ENCODE measurements around the gene NLGN1.

NLGN1 gene

GRCh38 chr3:173923204-173923603 is 525.7 kb downstream of the NLGN1 start:
- DNase-seq: no peak

- no peak for DNase-seq
These were observed 532.7 kb downstream of the NLGN1 start for GRCh38 chr3:173930251-173930650.

- peak; percentile 8 for DNase-seq
These were observed 535.1 kb downstream of the NLGN1 start for GRCh38 chr3:173932624-173933023.

- DNase-seq: no peak
These were observed 535.6 kb downstream of the NLGN1 start for GRCh38 chr3:173933113-173933512.

- no peak for DNase-seq
These were observed 538.8 kb downstream of the NLGN1 start for GRCh38 chr3:173936316-173936715.

GRCh38 chr3:173938159-173938558 is 540.6 kb downstream of the NLGN1 start:
- DNase-seq: peak; percentile 9

- DNase-seq: no peak
These were observed 541.1 kb downstream of the NLGN1 start for GRCh38 chr3:173938616-173939015.

GRCh38 chr3:173939331-173939730 is 541.8 kb downstream of the NLGN1 start:
- DNase-seq: no peak

GRCh38 chr3:173943264-173943663 is 545.7 kb downstream of the NLGN1 start:
- DNase-seq: no peak

GRCh38 chr3:173945170-173945569 is 547.6 kb downstream of the NLGN1 start:
- no peak for DNase-seq

GRCh38 chr3:173945806-173946205 is 548.3 kb downstream of the NLGN1 start:
- DNase-seq: no peak

- no peak for DNase-seq
These were observed 557.1 kb downstream of the NLGN1 start for GRCh38 chr3:173954647-173955046.

- DNase-seq: no peak
These were observed 560.1 kb downstream of the NLGN1 start for GRCh38 chr3:173957646-173958045.

GRCh38 chr3:173958805-173959204 is 561.3 kb downstream of the NLGN1 start:
- no peak for DNase-seq

- DNase-seq: no peak
These were observed 572.7 kb downstream of the NLGN1 start for GRCh38 chr3:173970281-173970680.

- DNase-seq: no peak
These were observed 578.7 kb downstream of the NLGN1 start for GRCh38 chr3:173976281-173976680.

GRCh38 chr3:173977747-173978146 is 580.2 kb downstream of the NLGN1 start:
- DNase-seq: no peak

- DNase-seq: no peak
These were observed 585.8 kb downstream of the NLGN1 start for GRCh38 chr3:173983343-173983742.

GRCh38 chr3:173986861-173987410 is 589.4 kb downstream of the NLGN1 start:
- DNase-seq: no peak

- DNase-seq: no peak
These were observed 591.4 kb downstream of the NLGN1 start for GRCh38 chr3:173988909-173989308.

- no peak for DNase-seq
These were observed 594.9 kb downstream of the NLGN1 start for GRCh38 chr3:173992416-173992815.

- no peak for DNase-seq
These were observed 595.8 kb downstream of the NLGN1 start for GRCh38 chr3:173993299-173993698.

GRCh38 chr3:174000675-174001074 is 603.1 kb downstream of the NLGN1 start:
- DNase-seq: no peak

GRCh38 chr3:174002543-174002942 is 605.0 kb downstream of the NLGN1 start:
- no peak for DNase-seq

GRCh38 chr3:174010907-174011306 is 613.4 kb downstream of the NLGN1 start:
- DNase-seq: no peak

GRCh38 chr3:174016186-174016585 is 618.6 kb downstream of the NLGN1 start:
- no peak for DNase-seq
